H1 (cell line): ENCODE measurements around the gene SLC6A3. TPM values are rescaled to one million over a fixed set of nuclear protein-coding genes. Genes with fewer than 3 reads are reported as not detected.

Source experiments
- RFX5 ChIP-seq: IDR thresholded peaks from 2 replicates; pipeline ENCODE4 v1.6.1; 2011; ENCODE audit warnings: low read depth, low read length, improper control_type of control experiment, borderline replicate concordance
- RXRA ChIP-seq: IDR thresholded peaks from 2 replicates; pipeline ENCODE4 v1.6.1; 2011; ENCODE audit warnings: low read depth, mild to moderate bottlenecking, low read length, moderate library complexity; ENCODE audit not compliant: insufficient read depth
- SP2 ChIP-seq: IDR thresholded peaks from 2 replicates; pipeline ENCODE4 v1.6.1; 2012; ENCODE audit warnings: mild to moderate bottlenecking, low read length, inconsistent platforms
- TAF1 ChIP-seq: IDR thresholded peaks from 2 replicates; pipeline ENCODE4 v1.6.1; 2011; ENCODE audit warnings: mild to moderate bottlenecking, low read depth, low read length
- polyA plus RNA-seq, 7 experiments: library from polyadenylated mRNA; depleted of rRNA in 3 of 7; stranded (reverse) in 5 of 7; unstranded in 2 of 7; fragments of >200 nt in 5 of 7; fragments of 200-250 nt in 2 of 7; gene quantifications; 1 replicate in 5 of 7; 2 replicates in 1 of 7; 4 replicates in 1 of 7; pipeline versions ENCODE4 v1.2.1 to v1.2.3, GENCODE V29; 2011 to 2013; ENCODE audit warnings: missing spikeins in 2 of 7, mixed read lengths in 2 of 7
- total RNA-seq: library from RNA; stranded (reverse); fragmentation: NEBNext Ultra II Directional; extraction: Animal tissue kit (Norgen Biotek cat#: 25700); gene quantifications from 2 replicates; pipeline ENCODE4 v1.2.1, GENCODE V29; 2021

The SLC6A3 gene
- total and polyA plus RNA-seq, 2 of the 8 experiments (the other 6 are each of a cell fraction or from before 2014, with no cell fraction given): 0.48 to 0.91 TPM

DNA sequence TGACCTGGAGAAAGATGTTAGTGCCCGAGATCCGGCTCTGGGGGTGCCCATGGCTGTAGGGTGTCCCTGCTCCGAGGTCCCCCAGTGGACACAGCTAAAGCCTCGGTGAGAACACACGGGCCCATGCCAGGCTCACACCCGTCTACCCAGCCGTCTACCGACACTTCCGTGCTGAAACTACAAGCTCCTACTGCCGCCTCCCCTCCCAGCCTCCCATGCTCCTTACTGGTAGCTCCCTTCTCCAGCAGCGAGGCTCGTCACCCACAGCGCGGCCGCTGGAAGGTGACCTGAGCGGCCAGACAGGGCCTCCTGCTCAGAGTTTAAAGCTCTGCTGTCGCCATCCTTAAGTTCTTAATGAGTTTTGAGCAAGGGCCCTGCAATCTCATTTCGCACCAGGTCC lies 67.1 kb downstream of the SLC6A3 start (continued):
- TF ChIP-seq RXRA: no peak
- TF ChIP-seq SP2: no peak
- no peak for TF ChIP-seq TAF1
- no peak for TF ChIP-seq RFX5
